HG02588 (cell line): ENCODE results near the gene TSHZ1.

Experiments
- ATAC-seq: cut with Tn5 transposase; IDR thresholded peaks from one replicate; pipeline ENCODE4 v1.9.1; 2021; ENCODE audit warnings: mild to moderate bottlenecking, moderate library complexity; ENCODE audit not compliant: unreplicated experiment

TSHZ1 gene

DNA sequence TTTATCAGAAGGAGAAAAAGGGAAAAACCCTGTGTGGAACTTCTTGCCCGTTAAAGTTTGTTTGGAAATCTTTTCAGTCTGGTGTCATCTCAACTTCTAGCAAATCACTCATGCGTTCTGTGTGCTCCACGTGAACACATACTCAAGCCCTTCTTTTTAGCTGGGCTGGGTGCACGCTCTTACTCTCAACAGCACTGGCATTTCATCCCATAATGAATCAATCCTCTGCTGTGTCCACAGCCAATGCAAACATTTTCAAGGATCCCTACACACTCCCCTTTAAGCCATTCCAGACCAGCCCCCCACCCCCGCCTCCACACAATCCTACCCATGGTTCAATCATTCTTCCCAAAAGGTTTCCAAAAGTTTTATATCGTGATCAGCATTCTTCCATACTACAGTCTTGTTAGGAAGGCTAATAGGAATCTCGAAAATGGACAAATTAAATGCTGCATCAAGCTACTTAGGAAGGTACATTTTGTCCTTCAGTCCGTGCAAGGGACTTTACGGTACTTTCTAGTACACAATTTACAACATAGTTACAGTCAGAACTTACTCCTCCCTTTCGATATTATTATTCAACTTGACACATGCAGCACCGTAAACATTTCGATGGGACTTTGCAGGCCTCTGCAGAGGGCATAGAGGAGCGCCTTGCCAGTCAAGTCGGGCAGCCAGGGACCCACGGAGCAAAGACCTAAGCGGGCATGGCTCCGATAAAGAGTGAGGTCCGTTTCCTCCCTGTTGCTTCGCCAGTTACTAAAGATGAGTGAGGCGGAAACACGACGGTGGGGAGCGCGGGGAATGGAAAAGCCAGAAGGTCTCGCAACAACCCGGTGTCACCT, 3.1 kb upstream of the TSHZ1 start:
- ATAC-seq: no peak

- ATAC-seq: peak; percentile 6
Measured at GRCh38 chr18:75208155-75208835, 2.3 kb upstream of the TSHZ1 start.

DNA sequence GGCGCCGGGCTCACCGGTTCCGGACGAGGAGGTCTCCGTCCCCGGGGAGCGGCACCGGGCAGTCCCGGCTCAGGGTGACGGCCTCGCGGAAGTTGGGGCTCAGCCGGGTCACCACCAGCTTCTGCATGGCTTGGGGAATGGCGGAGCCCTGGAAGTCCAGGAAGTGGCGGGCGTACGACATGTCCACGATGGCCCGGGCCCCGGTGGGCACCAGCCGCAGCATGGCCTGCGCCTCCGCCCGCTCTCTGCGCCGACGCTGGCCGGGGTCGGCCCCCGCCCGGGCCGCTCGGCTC, 1.8 kb upstream of the TSHZ1 start:
- peak; percentile 12 for ATAC-seq

DNA sequence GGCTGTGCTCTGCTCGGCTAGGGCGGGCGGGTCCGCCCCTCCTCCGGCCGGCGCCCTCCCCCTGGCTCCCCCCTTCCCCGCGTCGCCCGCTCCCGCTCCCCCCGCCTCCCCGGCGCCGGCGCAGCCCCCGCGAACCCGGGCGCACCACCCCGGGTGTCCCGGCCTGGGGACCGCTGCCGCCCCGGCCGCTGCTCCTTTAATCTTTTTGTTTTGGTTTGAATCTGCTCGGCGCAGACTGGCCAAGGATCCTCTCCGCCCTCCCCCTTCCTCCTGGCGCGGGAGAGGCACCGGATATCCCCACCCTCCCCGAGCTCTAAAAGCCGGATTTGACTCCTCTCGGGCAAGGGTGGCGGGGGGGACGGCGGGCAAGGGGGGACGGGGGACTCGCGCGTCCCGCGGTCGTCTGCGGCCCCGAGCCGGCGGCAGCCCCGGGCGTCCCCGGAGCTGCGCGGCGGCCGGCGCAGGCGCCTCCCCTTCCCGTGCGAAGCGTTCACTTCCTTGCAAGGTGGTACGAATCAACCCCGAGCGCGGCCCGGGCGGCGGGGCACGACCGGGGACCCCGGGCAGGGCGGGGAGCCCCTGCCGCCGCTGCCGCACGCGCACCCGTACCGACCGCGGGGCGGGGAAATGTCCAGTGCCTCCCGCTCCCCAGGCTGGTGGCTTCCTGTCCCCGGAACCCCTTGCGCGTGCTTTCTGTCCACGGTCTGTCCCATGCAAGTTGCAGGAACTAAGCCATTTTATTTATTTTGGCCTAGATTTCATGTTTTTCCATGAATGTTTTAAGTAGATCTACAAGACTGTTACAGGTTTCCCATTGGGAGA, 1.3 kb upstream of the TSHZ1 start, which contains the start of gene PTGR3:
TSS of gene PTGR3 (minus strand) at position 11 of the 822 bp plus-strand sequence. CDS start 81 bp downstream, outside the sequence.
- ATAC-seq: peak; percentile 46

DNA sequence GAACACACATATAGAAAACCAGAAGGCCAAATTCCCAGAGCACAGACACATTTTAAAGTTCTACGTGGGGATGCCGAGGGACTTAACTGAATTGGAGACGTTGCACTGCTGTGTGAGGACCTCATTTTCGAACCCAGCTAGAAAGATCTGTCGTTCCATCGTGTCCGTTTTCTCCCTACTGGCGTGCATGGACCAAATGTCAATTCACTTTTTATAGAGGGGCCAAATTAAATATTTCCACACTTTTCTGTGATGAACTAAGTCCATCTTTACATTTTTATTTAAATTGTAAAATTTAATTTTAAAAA, 692 bp upstream of the TSHZ1 start:
- no peak for ATAC-seq

DNA sequence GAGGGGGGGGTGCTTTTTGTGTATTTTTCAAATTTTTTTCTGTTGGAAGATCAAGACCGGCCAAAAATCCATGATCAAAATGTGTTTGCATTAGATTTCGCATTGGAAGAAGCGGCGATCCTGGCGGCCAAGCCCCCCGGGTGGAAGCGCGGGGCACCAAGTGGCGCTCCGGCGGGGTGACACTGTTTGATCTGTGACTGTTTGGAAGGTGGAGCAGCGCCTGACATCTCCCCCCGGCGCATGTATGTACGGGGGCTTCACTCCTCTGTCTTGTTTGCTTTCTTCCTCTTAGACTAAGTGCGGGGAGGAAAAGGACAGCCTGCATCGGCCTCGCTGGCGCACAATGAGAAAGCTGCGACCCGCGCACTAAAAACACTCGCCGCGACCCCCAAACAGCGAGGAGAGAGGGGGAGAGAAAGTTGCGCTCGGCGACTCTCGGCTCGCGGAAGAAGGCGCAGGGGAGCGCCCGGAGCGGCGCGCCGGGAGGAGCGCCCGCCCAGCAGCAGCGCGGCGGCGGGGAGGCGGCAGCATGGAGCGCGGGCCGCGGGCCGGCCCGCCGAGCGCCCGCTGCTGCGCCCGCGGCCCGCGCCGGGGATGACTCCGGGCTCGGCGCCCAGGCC, 515 bp downstream of the TSHZ1 start:
- ATAC-seq: peak; percentile 6

DNA sequence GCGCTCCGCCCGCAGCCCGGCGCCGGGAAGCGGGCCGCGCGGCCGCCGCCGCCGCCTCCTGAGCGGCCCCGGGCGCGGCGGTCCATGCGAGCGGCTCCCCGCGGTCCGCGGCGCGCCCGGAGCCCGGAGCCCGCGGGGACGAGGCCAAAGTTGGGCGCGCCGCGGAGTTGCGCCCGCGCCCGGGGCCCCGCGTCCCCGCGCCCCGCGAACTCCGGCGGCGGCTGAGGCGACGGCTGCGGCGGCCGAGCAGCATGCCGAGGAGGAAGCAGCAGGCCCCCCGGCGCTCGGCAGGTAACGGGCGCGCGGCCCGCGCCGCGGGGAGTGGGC, 992 bp downstream of the TSHZ1 start:
- no peak for ATAC-seq

DNA sequence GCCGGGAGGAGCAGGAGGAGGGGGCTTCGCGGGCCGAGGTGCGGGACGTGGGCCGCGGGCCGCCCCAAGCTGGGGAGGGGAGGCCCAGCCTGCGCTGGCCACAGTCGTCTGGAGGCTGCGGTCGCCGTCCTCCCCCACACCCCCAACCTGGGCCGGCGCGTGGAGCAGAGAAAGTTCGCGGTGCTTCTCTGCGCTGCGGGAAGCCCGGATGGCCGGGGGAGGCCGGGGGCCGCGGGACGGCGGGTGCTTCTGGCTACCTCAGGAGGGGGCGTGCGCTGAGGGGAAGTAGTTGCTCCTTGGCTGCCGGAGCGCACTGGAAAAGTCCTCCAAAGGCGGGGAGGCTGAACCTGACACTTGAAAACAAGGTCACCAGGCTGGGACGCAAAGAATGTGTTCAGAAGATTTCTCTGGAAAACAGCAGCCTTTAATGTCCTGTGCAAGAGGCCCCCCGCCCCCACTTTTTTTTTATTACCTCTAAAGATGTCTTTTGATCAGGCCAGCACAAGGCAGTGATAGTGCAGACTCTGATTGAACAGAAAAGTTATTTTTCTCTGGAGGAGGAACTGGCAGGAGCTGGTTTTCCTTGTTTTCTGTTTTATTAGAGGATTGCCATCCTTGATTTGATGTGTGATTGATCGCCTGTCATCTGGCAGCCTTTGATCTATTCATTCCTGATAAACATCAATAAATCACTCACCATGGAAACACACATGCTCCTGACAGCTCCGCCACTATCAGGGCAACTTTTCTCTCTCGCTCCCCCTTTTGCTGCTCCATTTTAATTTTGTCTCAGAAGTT, 1.6 kb downstream of the TSHZ1 start:
- ATAC-seq: no peak

GRCh38 chr18:75212751-75213090, 2.1 kb downstream of the TSHZ1 start:
- no peak for ATAC-seq

DNA sequence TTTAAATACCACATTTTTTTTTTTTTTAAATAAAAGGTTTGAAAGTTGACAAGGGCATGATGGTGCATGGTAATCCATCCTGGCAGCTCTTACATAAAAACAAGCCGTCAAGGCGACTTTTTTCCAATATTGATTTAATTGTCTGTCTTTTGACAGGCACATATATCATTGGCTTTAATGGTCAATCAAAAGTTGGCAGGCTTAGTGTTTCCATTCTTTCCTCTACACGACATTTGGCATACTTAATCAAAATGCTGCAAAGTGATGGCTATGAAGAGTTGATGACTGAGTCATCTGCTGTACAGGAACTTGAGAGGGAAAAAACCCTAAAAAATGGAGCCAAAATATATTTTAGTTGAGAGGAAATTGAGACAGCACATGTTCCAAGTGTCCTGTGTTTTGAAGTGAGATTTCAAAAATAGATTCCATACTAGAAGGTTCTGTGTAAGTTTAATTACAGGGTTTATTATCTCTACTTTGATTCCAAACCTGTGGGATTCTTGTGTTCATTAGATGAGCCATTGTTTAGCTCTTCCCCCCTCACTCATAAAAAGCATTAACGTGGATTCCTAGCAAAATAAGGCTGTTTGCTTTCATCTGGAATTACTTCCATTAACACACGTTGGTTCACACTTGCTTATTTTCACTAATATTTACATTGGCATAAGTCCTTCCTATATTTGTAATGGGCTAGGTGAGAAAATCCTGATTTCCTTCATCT, 3.2 kb downstream of the TSHZ1 start:
- ATAC-seq: no peak

- ATAC-seq: no peak
Measured at GRCh38 chr18:75214332-75214690, 3.7 kb downstream of the TSHZ1 start.

DNA sequence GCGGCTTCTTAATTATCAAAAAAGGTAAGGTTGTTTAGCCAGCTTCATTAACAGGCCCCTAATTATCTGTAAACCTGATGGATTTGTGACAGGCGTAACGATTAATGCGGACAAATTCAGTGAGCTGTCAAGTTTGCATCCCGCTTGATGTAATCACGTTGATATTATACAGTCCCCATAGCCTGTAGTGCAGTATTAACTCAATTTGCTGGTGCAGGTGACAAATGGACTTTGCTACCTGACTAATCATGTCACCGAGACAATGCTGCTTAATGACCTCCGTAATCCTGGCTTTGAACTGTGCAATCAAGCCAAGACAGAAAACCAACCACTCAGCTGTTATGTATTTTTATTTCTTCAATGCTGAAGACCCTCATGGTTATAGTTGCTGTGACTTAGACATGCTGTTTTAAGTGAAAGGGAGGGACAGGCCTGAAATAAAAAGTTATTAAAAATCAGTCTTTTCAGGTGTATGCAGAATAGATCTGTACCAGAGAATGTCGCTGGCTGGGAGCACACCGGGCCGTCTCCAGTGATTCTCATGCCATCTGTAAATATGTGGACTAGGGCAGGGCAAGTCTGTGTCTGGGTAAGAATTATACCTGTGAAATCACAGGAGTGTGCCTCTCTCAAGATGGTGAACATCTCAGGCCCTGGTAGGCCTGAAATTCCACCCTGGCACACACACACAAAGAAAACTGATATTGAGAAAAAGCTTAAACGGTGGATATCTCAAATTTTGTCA, 4.3 kb downstream of the TSHZ1 start:
- no peak for ATAC-seq

DNA sequence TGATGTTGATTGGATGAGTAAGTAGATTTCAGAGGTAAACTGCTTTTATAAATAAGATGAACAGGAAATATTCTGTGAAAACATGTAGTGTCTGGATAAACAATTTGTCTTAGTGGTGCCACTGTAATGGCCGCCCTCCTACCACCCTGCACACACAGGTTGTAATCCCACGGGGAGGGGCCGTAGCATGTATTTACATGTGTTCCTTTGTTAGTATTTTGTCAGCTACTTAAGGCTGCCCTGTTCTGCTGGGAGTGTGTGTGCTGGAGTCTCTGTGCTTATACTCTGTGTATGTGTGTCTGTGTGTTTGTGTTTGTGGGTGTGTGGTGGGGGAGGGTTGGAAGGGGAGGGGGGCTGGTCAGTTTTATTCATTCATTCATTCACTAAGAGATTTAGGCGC, 5.1 kb downstream of the TSHZ1 start:
- no peak for ATAC-seq

DNA sequence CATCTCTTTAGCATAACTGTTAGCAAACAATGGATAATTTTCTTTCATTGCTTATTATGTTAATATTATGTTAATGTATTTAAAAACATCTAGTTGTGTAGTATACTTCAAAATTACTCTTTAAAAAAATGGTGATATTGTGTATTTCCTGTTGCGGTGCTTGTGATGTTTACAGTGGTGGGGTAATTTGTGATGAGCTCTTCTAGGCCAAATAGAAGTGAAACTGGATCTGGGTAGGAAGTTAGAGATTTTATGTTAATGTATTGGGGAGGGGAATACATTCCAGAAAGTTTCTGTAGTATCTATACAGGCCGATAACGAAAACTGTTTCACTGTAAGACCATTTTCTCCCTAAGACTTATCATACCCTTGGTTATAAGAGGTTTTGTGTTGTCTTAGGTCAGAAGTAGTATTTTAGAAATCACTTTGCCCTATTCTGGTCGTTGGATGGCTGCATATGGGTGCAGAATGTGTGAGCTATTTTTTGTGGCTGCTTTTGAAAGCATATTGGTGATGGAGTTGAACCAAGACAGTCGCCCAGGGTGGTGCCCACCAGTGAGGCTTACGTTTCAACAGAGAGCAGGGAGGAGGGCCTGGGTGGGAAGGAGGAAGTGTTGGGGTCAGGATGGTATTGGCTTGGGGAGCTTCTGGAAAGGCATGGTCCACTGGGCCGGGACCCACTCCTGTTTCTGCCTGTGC, 5.8 kb downstream of the TSHZ1 start:
- ATAC-seq: no peak

DNA sequence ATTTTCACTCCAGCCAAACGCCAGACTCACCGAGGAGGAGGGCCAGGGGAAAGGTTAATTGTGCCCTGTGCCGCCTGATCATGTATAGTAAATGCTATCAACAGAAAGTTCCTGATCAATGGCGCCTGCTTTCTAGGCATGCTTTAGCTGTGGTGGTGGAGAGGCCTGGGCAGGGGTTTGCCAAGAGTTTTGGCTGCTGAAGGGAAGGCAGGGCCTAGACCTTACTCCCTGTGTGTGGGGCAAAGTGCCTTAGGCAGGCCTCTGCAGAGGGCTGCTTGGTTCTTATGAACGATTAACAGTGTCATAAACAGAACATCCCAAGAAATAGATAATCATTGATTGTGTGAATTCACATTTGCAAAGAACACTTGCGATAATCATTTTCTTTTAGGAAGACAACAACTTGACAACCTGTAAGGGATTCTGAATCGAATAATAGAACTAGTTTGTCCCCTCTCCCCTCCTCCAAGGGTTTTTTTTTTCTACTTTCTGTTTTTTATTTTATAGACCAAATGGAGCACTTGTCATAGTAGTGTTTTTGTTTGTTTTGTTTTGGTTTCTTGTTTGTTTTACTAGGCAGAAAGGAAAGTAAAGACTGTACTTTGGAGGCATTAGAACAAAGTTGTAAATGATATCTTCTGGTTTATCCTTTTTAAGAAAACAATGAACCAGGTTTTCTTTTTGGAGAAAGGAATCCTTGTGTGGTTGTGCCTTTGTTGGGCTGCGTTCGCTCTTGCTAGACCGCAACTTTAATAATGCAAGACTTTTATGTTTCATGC, 6.5 kb downstream of the TSHZ1 start:
- no peak for ATAC-seq

DNA sequence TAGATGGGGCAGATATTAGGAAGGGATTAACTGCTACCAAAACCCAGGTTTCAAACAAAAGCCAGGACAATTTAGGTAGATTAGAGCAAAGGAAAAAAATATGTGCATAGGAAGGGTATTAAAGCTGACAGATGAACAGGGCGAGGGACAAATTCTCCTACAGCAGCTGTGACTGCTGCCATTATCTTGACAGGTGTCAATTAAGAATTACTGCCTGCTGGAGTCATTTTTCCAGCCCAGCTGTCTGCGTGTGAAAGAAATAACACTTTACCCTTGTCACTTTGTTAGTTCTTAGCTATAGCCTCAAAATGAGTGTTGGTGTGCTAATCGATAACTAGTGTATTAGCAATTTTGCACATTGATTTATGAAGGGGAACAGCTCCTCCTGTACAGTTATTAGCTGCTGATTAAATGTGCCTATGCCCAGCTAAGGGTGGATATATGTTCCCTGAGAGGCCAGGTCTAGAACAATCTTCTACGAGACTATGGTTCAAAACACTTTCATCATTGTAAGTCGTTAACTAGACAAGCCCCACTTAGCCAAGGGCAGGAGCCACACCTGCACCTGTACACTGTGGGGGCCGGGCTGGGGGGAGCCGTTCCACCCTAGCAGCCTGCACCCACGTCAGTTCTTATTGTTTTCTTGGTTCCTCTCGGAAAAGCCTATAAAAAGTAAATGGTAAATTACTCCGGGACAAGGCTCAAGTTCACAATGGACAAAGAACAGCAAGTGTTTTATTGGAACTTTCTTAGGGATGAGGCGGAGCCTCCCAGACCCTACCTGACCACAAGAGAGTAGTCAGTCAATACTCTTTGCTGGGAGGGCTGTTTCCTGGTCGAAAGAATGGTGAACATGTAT, 7.7 kb downstream of the TSHZ1 start:
- ATAC-seq: no peak

DNA sequence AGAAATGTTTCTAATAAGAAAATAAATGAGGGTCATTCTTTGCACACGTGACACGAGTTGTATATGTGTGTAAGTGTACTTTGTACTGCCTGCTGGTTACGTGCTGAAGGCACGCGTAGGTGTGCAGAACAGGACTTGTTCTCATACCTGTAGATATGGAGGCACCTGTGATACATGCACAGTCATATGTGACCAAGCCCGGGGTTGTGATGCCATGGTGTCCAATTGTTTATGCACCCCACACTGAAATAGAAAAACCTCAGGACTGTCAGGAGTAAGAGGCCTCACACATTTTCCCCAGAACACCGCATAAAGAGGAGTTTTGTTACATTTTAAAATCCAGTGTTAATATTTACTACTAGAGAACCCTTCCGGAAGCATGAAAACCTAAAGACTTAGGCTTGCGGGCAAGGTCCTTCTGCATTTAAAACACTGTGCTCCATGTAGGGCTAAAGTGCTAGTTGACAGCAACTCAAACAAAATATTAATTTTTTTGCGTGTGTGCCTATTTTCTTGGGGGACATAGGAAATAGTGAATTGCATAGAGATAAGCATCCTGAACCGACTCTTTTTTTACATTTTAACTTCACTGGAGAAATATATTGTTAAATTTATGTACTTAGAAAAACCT, 9.3 kb downstream of the TSHZ1 start:
- no peak for ATAC-seq
